ENCODE results near the gene CEACAM7.

DNA sequence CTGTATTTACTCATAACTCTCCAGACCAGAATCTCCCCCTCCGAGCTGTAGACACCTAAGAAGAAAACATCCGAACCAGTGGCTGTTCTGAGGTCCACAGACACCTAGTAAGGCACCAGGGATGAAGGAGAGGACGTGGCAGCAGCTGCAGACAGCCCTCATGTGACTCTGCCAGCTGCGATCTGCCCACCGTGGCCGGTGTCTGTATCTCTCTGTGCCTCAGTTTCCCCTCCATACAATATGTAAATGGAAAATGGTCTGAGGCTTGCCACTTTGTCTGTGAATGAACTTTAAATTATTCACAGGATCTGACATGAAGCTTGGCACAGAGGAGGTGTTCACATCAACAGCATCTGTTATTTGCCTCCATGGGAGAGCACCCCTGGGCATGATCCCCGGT lies 63.6 kb downstream of the CEACAM7 start:
- TF ChIP-seq, protein P1, sequence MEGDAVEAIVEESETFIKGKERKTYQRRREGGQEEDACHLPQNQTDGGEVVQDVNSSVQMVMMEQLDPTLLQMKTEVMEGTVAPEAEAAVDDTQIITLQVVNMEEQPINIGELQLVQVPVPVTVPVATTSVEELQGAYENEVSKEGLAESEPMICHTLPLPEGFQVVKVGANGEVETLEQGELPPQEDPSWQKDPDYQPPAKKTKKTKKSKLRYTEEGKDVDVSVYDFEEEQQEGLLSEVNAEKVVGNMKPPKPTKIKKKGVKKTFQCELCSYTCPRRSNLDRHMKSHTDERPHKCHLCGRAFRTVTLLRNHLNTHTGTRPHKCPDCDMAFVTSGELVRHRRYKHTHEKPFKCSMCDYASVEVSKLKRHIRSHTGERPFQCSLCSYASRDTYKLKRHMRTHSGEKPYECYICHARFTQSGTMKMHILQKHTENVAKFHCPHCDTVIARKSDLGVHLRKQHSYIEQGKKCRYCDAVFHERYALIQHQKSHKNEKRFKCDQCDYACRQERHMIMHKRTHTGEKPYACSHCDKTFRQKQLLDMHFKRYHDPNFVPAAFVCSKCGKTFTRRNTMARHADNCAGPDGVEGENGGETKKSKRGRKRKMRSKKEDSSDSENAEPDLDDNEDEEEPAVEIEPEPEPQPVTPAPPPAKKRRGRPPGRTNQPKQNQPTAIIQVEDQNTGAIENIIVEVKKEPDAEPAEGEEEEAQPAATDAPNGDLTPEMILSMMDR (IDR thresholded peaks at IDR 0.05; ENCODE audit: insufficient read depth, low read length): no peak
- TF ChIP-seq, protein P2, sequence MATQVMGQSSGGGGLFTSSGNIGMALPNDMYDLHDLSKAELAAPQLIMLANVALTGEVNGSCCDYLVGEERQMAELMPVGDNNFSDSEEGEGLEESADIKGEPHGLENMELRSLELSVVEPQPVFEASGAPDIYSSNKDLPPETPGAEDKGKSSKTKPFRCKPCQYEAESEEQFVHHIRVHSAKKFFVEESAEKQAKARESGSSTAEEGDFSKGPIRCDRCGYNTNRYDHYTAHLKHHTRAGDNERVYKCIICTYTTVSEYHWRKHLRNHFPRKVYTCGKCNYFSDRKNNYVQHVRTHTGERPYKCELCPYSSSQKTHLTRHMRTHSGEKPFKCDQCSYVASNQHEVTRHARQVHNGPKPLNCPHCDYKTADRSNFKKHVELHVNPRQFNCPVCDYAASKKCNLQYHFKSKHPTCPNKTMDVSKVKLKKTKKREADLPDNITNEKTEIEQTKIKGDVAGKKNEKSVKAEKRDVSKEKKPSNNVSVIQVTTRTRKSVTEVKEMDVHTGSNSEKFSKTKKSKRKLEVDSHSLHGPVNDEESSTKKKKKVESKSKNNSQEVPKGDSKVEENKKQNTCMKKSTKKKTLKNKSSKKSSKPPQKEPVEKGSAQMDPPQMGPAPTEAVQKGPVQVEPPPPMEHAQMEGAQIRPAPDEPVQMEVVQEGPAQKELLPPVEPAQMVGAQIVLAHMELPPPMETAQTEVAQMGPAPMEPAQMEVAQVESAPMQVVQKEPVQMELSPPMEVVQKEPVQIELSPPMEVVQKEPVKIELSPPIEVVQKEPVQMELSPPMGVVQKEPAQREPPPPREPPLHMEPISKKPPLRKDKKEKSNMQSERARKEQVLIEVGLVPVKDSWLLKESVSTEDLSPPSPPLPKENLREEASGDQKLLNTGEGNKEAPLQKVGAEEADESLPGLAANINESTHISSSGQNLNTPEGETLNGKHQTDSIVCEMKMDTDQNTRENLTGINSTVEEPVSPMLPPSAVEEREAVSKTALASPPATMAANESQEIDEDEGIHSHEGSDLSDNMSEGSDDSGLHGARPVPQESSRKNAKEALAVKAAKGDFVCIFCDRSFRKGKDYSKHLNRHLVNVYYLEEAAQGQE (IDR thresholded peaks at IDR 0.05; ENCODE audit: insufficient replicate concordance, low read depth): no peak
- TF ChIP-seq POLR2AphosphoS5 (IDR thresholded peaks at IDR 0.05; ENCODE audit: low read depth) (no peak), SPI1 (IDR thresholded peaks at IDR 0.05; ENCODE audit: borderline replicate concordance, low read depth) (no peak), GABPA (IDR thresholded peaks at IDR 0.05; ENCODE audit: low read depth) (no peak)

Measured in HL-60 (cell line).